Natural killer cell (primary cell): ENCODE data around the gene CCDC134. TPM values are rescaled to one million over a fixed set of nuclear protein-coding genes. Genes with fewer than 3 reads are reported as not detected.

Experiments
- ATAC-seq, 3 donors: fragments of 150-1000 bp in 2 of 3; fragments of 200-7000 bp in 1 of 3; cut with Tn5 transposase; 1 replicate in 1 of 3; 2 replicates in 2 of 3; pipeline ENCODE4 v1.10.0; 2021; ENCODE audit warnings: mild to moderate bottlenecking in 2 of 3, moderate library complexity in 2 of 3
- DNase-seq, 2 donors: peaks; one replicate each; pipeline versions ENCODE4 v3.0.0 to v3.0.0-alpha.2; 2013 to 2021; ENCODE audit warnings: mixed read lengths in 1 of 2
- H3K27ac ChIP-seq: one replicate; pipeline ENCODE4 v1.5.1; 2013; ENCODE audit warnings: mild to moderate bottlenecking, low read length
- H3K27me3 ChIP-seq: one replicate; pipeline ENCODE4 v1.6.1; 2013; ENCODE audit warnings: low read length; ENCODE audit not compliant: control insufficient read depth, insufficient read depth
- H3K36me3 ChIP-seq: one replicate; pipeline ENCODE4 v1.6.1; 2013; ENCODE audit warnings: low read length; ENCODE audit not compliant: control insufficient read depth, insufficient read depth
- H3K4me1 ChIP-seq: one replicate; pipeline ENCODE4 v1.6.1; 2013; ENCODE audit warnings: low read length; ENCODE audit not compliant: control insufficient read depth, insufficient read depth
- H3K4me3 ChIP-seq: one replicate; pipeline ENCODE4 v1.5.1; 2013; ENCODE audit warnings: low read length
- H3K9me3 ChIP-seq: one replicate; pipeline ENCODE4 v1.6.1; 2013; ENCODE audit warnings: low read length; ENCODE audit not compliant: control insufficient read depth, insufficient read depth
- H3K27ac Mint-ChIP-seq, 2 donors: one replicate each; pipeline ENCODE4 v1.8.0; 2022; ENCODE audit warnings: mild to moderate bottlenecking in 2 of 2, mixed read lengths in 2 of 2, moderate library complexity in 1 of 2
- H3K27me3 Mint-ChIP-seq, 2 donors: one replicate each; pipeline ENCODE4 v1.8.0; 2022; ENCODE audit warnings: low read depth in 2 of 2, mixed read lengths in 2 of 2
- H3K36me3 Mint-ChIP-seq: one replicate; pipeline ENCODE4 v1.8.0; 2022; ENCODE audit warnings: mixed read lengths
- H3K4me1 Mint-ChIP-seq, 2 donors: one replicate each; pipeline ENCODE4 v1.8.0; 2022; ENCODE audit warnings: mixed read lengths in 2 of 2
- H3K4me3 Mint-ChIP-seq: one replicate; pipeline ENCODE4 v1.8.0; 2022; ENCODE audit warnings: mild to moderate bottlenecking, moderate library complexity, mixed read lengths
- H3K9me3 Mint-ChIP-seq, 2 donors: one replicate each; pipeline ENCODE4 v1.8.0; 2022; ENCODE audit warnings: mixed read lengths in 2 of 2
- CTCF ChIP-seq: fragments of 200-600 bp; IDR thresholded peaks from one replicate; pipeline ENCODE4 v1.8.0; 2022; ENCODE audit warnings: antibody characterized with exemption
- WGBS: methylation state at CpG from one replicate; pipeline ENCODE4 v1.1.7; 2013; ENCODE audit warnings: missing lambda C conversion rate; ENCODE audit not compliant: insufficient coverage; 5-methylcytosine and 5-hydroxymethylcytosine counted together
- intact Hi-C: fragments of 100-400 bp; cut with micrococcal nuclease; formaldehyde crosslinking; loops from one replicate; pipeline ENCODE4 v1.14.2; 2022
- total RNA-seq, 4 donors: library from RNA; stranded (reverse); fragments of 120-200 nt in 1 of 4; gene quantifications; one replicate each; pipeline versions ENCODE4 v1.2.3 to v1.2.4, GENCODE V29; 2013 to 2022

Gene CCDC134
- total RNA-seq, 3 donors from 2014 or later (not counting 1 experiment from before 2014, with no cell fraction given): 16.4 to 22.1 (median 16.7) TPM

- peaks cover 6% of the 10 kb centered on the region for H3K36me3 ChIP-seq
- intact Hi-C loops: loop anchor here (1.0 kb wide), 2 partner anchors 36 to 120 kb away; no protein-coding TSS in a partner anchor
- no peak for TF ChIP-seq CTCF
- Mint-ChIP-seq H3K27ac (peak overlapping the region in 1 of 2 donors; percentile 61), H3K4me1 (peaks cover 9 to 27% of the 10 kb centered on the region in 2 donors), H3K36me3 (no peaks in the 10 kb centered on the region), H3K27me3 (no peaks in the 10 kb centered on the region), H3K4me3 (no peak overlapping the region), H3K9me3 (no peaks in the 10 kb centered on the region)
- H3K27me3 ChIP-seq: no peaks in the 10 kb centered on the region
- H3K9me3 ChIP-seq: no peaks in the 10 kb centered on the region
- no peak overlapping the region for H3K4me3 ChIP-seq
- 88% methylated on average over 12 of the region's 12 CpGs for WGBS
- no peak for ATAC-seq
- DNase-seq: no peak
- no peaks in the 10 kb centered on the region for H3K4me1 ChIP-seq
- H3K27ac ChIP-seq: no peak overlapping the region
Observed at GRCh38 chr22:41821471-41822316, 21.2 kb downstream of the CCDC134 start.

- Mint-ChIP-seq H3K36me3 (no peaks in the 10 kb centered on the region), H3K27me3 (no peaks in the 10 kb centered on the region), H3K4me1 (peaks cover 9 to 27% of the 10 kb centered on the region in 2 donors), H3K27ac (peak overlapping the region in 1 of 2 donors; percentile 61), H3K4me3 (no peak overlapping the region), H3K9me3 (no peaks in the 10 kb centered on the region)
- Histone ChIP-seq H3K4me3 (no peak overlapping the region), H3K27ac (no peak overlapping the region), H3K9me3 (no peaks in the 10 kb centered on the region), H3K36me3 (peaks cover 4% of the 10 kb centered on the region), H3K27me3 (no peaks in the 10 kb centered on the region), H3K4me1 (no peaks in the 10 kb centered on the region)
- peak; percentile 61 for TF ChIP-seq CTCF
- DNase-seq (peak in 1 of 2 donors; percentile 85), ATAC-seq (peak; percentile 68 to 97 (median 81))
- intact Hi-C loops: loop anchor here (1.0 kb wide), 2 partner anchors 35 to 119 kb away; no protein-coding TSS in a partner anchor
- WGBS: 92% methylated on average over 3 of the region's 3 CpGs
Observed at GRCh38 chr22:41822317-41823057, 22.0 kb downstream of the CCDC134 start.

GRCh38 chr22:41823797-41824196 lies 23.3 kb downstream of the CCDC134 start:
- Mint-ChIP-seq H3K36me3 (no peaks in the 10 kb centered on the region), H3K27me3 (no peaks in the 10 kb centered on the region), H3K27ac (peak overlapping the region in 1 of 2 donors; percentile 44), H3K4me3 (no peak overlapping the region), H3K9me3 (no peaks in the 10 kb centered on the region), H3K4me1 (peaks cover 9 to 27% of the 10 kb centered on the region in 2 donors)
- intact Hi-C loops: no loop called here
- Histone ChIP-seq H3K27ac (no peak overlapping the region), H3K36me3 (peaks cover 4% of the 10 kb centered on the region), H3K27me3 (no peaks in the 10 kb centered on the region), H3K9me3 (no peaks in the 10 kb centered on the region), H3K4me3 (no peak overlapping the region), H3K4me1 (no peaks in the 10 kb centered on the region)
- WGBS: 80% methylated on average over 6 of the region's 6 CpGs
- no peak for DNase-seq
- no peak for ATAC-seq
- no peak for TF ChIP-seq CTCF
